NCI-H82 (cell line): Measurements from ENCODE around the gene C19orf38.
"Not testable (repeated sequence)": the region's sequence is repeated elsewhere in the genome, so short reads cannot be mapped to it uniquely, and the experiment has no call there.

Source experiments
- DNase-seq: peaks from one replicate; lab custom pipeline; 2025; lab: John Stamatoyannopoulos, UW

The C19orf38 gene

GRCh38 chr19:10876459-10877240 lies 28.4 kb downstream of the C19orf38 start:
- no peak for DNase-seq

DNA sequence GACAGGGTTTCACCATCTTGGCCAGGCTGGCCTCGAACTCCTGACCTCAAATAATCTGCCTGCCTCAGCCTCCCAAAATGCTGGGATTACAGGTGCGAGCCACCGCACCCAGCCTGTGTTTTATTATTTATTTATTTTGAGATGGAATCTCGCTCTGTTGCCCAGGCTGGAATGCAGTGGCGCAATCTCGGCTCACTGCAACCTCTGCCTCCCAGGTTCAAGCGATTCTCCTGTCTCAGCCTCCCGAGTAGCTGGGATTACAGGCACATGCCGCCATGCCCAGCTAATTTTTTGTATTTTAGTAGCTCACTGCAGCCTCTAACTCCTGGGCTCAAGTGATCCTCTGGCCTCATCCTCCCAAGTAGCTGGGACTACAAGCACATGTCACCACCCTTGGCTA lies 29.4 kb downstream of the C19orf38 start:
- not testable (repeated sequence) for DNase-seq

GRCh38 chr19:10878253-10878652 lies 30.0 kb downstream of the C19orf38 start:
- no peak for DNase-seq

- DNase-seq, result peak; percentile 40
Observed at GRCh38 chr19:10881403-10882107, 33.3 kb downstream of the C19orf38 start.

DNA sequence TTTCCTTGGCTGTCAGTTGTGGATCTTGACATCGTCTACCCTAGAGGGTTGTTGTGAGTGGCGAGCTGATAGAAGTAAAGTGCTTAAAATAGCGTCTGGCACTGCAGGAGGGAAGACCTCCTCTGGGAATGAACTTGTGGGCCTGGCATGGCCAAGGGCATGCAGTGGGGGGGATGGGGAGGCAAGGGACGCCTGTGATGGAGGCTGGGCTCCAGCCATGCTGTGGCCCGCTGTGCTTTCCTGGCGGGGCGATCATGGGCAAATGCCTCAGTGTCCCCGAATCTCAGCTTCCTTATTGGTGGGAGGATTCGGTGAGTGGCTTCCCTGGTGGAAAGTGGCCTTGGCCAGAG lies 33.9 kb downstream of the C19orf38 start:
- DNase-seq, result no peak

GRCh38 chr19:10884274-10884673 lies 36.1 kb downstream of the C19orf38 start:
- DNase-seq, result no peak

- no peak for DNase-seq
Observed at GRCh38 chr19:10885201-10886169, 37.3 kb downstream of the C19orf38 start.

- peak; percentile 52 for DNase-seq
Observed at GRCh38 chr19:10887616-10888367, 39.6 kb downstream of the C19orf38 start.

DNA sequence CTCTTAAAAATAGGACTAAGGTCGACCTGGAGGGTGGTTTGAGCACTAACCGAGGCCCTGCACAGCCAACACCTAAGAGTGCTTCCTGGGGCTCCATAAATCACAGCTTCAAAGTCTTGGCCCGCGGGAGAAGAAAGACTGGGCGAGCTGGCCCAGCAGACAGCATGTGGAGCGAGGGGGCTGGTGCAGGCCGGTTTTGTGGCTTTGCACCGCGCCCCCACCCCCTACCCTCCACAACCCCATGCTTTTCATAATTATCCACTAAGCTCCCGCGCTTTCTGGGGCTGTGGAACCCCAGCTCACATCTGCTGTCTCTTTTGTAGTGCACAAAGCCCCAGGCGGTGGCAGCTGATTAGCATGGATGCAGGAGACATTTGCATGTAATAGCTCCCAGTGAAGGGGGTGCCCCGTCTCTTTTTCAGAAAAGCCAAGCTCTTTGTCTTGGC lies 40.2 kb downstream of the C19orf38 start:
- peak; percentile 95 for DNase-seq

DNA sequence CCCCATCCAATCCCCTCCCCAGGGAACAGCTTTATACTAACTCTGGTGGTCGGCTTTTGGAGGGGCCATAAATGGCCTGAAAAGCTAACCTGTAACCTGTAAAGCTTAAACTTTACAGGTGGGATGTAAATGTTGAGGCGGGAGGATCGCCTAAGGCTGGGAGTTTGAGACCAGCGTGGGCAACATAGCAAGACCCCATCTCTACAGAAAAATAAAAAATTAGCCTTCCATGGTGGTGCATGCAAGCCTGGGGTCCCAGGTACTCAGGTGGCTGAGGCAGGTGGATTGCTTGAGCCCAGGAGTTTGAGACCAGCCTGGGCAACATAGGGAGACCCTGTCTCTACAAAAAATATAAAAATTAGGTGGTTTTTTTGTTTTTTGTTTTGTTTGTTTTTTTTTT lies 41.7 kb downstream of the C19orf38 start:
- no peak for DNase-seq

GRCh38 chr19:10891405-10892086 lies 43.3 kb downstream of the C19orf38 start:
- DNase-seq, result peak; percentile 23

GRCh38 chr19:10892256-10892655 lies 44.0 kb downstream of the C19orf38 start:
- DNase-seq, result peak; percentile 55

GRCh38 chr19:10894911-10895213 lies 46.6 kb downstream of the C19orf38 start:
- no peak for DNase-seq

- no peak for DNase-seq
Observed at GRCh38 chr19:10895363-10895762, 47.1 kb downstream of the C19orf38 start.

GRCh38 chr19:10895920-10896319 lies 47.7 kb downstream of the C19orf38 start:
- no peak for DNase-seq

DNA sequence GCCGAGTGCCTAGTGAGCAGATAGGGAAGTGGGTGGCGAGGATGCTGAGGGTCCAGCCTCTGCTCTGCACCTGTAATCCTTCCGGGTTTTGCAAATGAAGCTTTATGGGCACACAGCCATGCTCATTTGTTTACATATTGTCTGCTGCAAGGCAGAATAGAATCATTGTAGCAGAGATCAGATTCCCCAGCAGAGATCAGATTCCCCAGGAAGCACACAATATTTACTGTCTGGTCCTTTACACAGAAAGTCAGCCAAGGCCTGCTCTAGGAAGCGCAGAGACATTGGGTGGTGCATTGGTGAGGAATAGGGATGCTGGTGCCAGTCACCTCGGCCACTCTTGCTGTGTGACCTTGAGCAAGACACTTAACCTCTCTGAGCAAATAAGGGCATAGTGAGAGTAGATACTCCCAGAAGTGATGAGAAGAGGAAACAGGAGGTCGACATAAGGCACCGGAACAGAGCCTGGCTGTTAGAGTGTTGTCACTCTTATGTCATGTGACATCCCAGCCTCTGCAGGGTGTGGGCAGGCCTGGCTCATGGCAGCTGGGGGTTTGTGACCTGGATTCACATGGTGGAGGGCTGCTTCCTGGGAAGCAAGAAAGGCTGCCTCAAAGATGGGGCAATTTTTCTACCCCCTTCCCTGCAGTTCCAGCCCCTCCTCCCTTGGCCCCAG lies 48.8 kb downstream of the C19orf38 start:
- no peak for DNase-seq

GRCh38 chr19:10898633-10899032 lies 50.4 kb downstream of the C19orf38 start:
- no peak for DNase-seq

DNA sequence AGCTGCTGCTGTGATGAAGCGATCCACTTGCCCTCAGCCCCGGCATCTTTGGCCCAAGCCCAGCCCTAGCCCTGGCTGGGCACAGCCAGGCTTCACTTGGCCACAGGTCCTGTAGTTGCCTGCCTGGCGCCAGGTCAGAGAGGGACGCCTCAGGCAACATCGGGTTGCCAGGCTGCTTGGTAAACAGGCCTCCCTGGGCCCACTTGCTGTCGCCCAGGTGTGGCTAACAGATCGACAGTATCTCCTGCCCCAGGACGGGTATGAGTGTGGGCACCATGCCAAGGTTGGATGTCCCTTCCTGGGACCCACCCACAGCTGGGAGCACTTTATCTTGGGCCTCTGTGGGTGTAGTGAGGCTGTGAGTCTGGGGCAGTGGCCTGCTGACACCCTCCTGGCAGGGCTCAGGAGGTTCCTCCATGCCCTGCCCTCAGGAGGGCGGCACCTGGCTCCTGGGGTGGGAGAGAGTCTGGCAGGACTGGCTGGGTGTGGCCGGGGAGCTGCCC lies 51.0 kb downstream of the C19orf38 start:
- DNase-seq, result no peak

GRCh38 chr19:10907925-10908324 lies 59.7 kb downstream of the C19orf38 start:
- DNase-seq, result no peak

- no peak for DNase-seq
Observed at GRCh38 chr19:10908380-10908960, 60.3 kb downstream of the C19orf38 start.
